CD4-positive, alpha-beta T cell treated with Interferon gamma for 1 hour (primary cell): ENCODE measurements around the gene CCSER1.

Source experiments
- DNase-seq: peaks from one replicate; pipeline ENCODE4 v3.0.0-alpha.2; 2020

CCSER1 gene

DNA sequence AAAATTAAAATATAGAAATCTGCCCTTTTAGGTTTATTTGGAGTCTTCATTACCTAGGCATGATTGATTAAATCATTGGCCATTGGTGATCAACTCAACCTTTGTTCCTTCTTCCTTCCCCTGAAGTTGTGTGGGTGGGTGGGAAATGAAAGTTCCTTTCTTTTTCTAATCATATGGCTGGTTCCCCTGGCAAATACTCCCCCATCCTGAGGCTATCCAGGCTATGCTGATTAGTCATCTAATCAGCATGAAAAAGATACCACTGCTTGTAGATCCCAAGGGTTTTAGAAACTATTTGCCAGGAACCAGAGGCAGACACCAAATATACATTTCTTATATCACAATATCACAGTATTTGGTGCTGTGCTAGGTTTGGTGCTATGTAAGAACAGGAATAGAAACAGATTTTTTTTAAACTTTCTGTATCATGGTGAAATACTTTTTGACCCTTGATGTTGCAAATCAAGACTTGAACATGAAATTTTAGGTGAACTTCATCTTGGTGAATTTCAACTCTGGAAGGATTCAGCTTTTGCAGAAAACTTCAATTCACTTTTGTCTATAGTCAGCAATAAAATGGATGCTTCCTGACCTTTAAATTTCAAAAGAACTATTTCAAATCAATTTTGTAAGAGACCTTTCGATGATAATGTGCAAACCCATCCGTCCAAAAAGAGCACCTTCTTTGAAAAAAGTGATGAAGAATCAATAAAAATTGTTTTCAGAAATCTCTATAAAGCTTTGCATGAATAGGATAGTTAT lies 71.1 kb downstream of the CCSER1 start:
- no peak for DNase-seq

GRCh38 chr4:90207887-90208454 lies 80.8 kb downstream of the CCSER1 start:
- no peak for DNase-seq

DNA sequence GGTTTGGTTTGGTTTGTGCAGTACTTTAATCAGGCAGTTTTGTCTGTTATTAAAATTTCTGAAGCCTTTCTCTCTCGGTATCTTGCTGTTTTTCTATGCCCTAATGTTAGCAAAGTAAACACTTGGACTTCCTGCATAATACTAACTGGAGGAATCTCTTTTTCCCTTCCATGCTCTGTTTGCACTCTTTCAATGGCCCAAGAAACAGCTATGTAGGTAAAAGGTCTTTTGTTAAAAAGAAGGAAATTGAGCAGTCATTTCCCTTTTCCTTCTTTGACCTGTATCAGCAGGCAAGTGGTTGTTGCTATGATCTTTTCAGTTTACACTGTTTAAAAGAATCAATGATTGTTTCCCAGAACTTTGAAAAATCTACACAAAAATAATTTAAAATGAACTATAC lies 82.7 kb downstream of the CCSER1 start:
- DNase-seq = no peak

GRCh38 chr4:90211174-90211573 lies 84.0 kb downstream of the CCSER1 start:
- DNase-seq = no peak

GRCh38 chr4:90215286-90215685 lies 88.1 kb downstream of the CCSER1 start:
- no peak for DNase-seq

DNA sequence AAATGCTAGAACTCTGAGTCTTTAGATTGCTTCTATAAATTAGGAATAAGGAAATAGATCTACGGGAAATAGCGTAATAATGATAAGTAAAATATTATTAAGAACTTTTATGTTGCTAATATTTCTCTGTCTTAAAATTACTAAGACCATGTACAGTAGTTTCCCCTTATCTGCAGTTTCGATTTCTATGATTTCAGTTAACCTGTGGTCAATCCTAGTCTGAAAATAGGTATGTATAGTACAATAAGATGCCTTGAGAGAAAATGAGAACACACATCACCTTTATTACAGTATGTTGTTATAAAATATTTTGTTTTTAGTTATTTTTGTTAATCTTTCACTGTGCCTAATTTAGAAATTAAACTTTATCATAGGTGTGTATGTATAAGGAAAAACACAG lies 92.6 kb downstream of the CCSER1 start:
- no peak for DNase-seq

DNA sequence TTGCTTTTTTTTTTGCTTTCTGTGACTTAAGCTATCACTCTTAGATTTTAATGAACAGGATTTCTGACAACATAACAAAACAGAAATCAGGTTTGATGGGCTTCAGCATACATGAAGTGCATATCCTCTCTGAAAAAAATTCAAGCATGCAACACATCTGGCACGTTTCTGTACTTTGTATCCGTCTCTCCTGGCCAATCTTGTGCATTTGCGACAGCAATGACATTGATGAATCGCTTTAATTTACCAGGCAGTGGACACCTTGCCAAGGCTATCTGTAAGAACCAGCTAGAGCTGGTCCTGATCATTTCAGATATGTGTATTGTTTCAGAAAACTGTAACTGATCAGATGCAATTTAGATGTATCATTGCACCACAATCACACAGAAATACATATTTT lies 93.3 kb downstream of the CCSER1 start:
- DNase-seq = no peak

DNA sequence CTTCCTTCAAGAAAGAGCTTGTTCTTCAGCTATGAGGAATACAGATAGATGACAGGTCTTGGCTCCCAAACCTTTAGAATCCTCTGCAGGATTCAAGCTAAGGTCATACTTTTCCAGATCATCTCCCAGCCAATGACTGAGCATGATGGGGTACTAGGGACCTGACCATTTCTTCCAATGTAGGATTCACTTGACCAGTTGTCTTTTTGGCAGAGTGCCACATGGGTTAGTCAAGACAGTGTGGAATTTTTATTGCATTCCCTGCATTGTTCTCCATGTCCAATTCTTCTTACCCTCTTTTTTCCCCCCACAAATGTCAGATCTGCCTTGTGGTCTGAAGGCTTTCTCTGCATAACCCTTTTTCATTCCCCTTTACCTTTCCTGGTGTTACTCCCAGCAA lies 99.5 kb downstream of the CCSER1 start:
- no peak for DNase-seq

DNA sequence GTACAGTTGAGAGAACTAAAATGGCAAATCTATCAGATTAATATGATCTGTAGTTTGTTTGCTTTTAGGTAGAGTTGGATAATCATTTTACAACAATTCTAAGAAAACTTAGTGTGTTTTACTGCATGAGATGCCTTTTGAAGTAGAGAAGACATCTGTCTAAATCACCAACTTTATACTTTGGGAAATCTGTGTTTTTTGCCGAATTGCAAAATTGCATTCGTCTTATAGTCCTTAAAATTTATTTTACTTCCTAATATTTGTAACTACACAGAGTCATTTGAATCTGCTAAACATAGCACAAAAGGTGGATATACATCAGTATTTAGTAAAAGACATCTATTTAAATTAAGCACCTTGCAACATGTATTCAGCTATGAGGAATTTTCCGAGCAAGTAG lies 100.0 kb downstream of the CCSER1 start:
- DNase-seq = no peak

GRCh38 chr4:90234916-90235547 lies 107.8 kb downstream of the CCSER1 start:
- no peak for DNase-seq

- no peak for DNase-seq
Measured at GRCh38 chr4:90237751-90238530, 110.7 kb downstream of the CCSER1 start.

GRCh38 chr4:90240333-90240732 lies 113.1 kb downstream of the CCSER1 start:
- DNase-seq = no peak

DNA sequence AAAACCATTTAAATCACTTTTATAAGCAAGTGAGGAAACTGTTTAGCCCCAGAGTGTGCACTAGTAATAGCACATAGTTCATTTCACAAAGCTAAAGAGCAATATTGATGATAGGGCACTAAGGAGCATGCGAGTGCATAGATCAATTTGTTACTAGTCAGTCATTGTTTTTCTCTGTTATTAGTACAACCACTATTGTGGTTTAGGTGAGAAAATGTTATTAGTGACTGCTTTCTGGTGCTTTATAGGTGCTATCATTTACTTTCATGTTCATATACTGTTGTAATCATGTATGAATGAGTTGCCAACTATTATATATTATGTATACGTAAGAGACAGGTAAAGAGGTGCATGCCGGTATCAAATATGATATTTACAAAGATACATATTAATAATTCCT lies 113.8 kb downstream of the CCSER1 start:
- DNase-seq = no peak

- no peak for DNase-seq
Measured at GRCh38 chr4:90245837-90246236, 118.6 kb downstream of the CCSER1 start.

DNA sequence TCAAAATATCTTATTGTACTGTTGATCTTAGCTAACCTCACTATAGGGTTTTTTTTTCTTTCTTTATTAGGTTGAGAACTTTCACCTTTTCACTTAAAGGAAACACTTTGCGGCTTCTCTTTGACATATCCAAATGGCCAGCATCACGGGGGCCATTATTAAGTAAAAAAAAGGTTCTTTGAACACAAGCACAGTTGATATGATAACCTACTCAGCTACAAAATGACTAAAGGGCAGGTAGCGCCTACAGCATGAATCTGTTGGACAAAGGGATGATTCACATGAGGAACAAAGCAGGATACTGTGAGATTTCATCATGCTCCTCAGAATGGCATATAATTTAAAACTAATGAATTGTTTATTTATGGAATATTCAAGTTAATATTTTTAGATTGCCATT lies 119.6 kb downstream of the CCSER1 start:
- DNase-seq = no peak

- DNase-seq = no peak
Measured at GRCh38 chr4:90254357-90254756, 127.2 kb downstream of the CCSER1 start.

DNA sequence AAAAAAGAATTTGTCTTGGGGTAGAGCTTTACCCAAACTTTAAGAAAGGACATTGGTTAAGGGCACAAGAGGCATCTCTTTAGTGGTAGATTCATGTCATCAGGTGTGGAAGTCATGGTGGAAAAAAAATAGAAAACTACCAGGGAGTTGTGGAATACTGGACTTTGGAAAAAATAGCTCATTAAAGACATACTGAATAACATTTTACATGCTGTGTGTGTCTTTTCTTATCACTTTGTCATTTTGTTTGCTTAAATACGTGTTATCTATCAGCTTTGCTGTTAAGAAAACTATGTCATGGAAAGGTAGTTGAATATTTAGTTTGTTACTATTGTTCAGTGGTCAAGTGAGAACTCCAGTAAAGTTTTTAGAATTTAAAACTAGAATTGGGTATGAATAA lies 147.0 kb downstream of the CCSER1 start:
- no peak for DNase-seq

- DNase-seq = no peak
Measured at GRCh38 chr4:90280954-90281353, 153.8 kb downstream of the CCSER1 start.

GRCh38 chr4:90281541-90282355 lies 154.6 kb downstream of the CCSER1 start:
- no peak for DNase-seq

DNA sequence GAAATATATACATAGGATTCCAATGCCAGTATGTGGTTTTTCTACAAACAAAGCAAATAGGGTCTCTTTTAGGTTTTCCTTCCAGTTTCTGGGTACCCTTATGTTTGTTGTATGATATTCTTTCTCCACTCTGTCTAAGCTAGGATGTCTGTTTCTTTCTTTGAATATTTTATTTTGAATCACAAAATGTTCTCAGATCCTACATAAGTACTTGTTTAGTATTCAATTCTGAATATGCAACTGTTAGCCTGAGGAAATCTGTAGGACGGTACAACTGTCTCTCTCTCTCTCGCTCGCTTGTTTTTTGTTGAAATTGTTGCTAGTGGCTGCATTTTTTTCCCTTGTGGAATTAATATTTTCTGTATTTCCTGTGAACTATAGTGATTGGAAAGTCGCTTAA lies 163.2 kb downstream of the CCSER1 start:
- DNase-seq = no peak

DNA sequence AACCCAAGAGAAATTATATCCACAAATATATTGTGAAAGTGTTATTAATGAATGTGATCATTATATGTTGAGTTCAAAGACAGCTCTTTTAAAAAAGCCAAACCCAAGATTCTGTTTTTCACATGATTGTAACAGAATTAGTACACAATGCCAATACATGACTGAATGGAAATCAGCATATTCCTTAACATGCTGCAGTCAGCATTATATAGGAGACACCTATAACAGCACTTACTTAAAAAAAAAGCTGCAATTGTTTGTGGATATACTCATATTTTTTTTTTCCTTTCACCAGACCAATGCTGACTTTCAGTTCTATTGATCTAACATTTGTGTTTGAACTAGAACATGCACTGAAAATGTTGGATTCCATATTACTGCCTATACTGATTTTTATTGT lies 165.2 kb downstream of the CCSER1 start:
- no peak for DNase-seq

GRCh38 chr4:90293320-90293719 lies 166.1 kb downstream of the CCSER1 start:
- DNase-seq = no peak

DNA sequence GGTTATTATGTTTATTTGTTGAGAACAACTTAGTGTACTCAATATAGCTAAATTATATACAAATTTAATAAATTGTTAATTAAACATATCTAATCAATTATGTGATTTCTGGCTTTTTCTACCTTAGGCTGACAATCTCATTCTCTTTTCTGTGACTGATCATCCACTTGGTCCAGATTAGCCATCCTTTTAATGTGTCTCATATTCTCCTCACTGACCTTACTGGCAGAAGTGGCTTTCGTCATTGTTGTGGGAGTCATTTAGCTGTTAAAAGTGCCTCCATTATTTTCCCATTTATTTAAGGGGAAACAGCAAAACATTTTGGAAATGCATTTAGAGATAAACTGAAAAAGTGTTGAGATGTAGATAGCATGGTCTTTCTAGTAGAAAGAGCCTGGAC lies 172.2 kb downstream of the CCSER1 start:
- DNase-seq = no peak
